Ishikawa (cell line): Measurements from ENCODE around the gene PCDHGA1.

ENCODE experiments used
- EP300 ChIP-seq: IDR thresholded peaks from 2 replicates; pipeline ENCODE4 v1.6.1; 2012; ENCODE audit warnings: borderline replicate concordance
- FOXM1 ChIP-seq: IDR thresholded peaks from 2 replicates; pipeline ENCODE4 v1.6.1; 2012; ENCODE audit warnings: low read depth, borderline replicate concordance
- RAD21 ChIP-seq: IDR thresholded peaks from 2 replicates; pipeline ENCODE4 v1.6.1; 2012; ENCODE audit warnings: low read depth
- TF ChIP-seq, protein P1 (sequence below): IDR thresholded peaks from 2 replicates; pipeline ENCODE4 v1.6.1; 2012; ENCODE audit warnings: low read depth, mild to moderate bottlenecking

DNA sequence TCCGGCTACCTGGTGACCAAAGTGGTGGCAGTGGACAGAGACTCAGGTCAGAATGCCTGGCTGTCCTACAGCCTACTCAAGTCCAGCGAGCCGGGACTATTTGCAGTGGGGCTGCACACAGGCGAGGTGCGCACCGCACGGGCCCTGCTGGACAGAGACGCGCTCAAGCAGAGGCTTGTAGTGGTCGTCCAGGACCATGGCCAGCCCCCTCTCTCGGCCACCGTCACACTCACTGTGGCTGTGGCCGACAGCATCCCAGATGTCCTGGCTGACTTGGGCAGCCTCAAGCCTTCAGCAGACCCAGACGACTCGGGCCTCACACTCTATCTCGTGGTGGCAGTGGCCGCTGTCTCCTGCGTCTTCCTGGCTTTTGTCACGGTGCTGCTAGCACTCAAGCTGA is 26.6 kb downstream of the PCDHGA1 start:
- TF ChIP-seq, protein P1, sequence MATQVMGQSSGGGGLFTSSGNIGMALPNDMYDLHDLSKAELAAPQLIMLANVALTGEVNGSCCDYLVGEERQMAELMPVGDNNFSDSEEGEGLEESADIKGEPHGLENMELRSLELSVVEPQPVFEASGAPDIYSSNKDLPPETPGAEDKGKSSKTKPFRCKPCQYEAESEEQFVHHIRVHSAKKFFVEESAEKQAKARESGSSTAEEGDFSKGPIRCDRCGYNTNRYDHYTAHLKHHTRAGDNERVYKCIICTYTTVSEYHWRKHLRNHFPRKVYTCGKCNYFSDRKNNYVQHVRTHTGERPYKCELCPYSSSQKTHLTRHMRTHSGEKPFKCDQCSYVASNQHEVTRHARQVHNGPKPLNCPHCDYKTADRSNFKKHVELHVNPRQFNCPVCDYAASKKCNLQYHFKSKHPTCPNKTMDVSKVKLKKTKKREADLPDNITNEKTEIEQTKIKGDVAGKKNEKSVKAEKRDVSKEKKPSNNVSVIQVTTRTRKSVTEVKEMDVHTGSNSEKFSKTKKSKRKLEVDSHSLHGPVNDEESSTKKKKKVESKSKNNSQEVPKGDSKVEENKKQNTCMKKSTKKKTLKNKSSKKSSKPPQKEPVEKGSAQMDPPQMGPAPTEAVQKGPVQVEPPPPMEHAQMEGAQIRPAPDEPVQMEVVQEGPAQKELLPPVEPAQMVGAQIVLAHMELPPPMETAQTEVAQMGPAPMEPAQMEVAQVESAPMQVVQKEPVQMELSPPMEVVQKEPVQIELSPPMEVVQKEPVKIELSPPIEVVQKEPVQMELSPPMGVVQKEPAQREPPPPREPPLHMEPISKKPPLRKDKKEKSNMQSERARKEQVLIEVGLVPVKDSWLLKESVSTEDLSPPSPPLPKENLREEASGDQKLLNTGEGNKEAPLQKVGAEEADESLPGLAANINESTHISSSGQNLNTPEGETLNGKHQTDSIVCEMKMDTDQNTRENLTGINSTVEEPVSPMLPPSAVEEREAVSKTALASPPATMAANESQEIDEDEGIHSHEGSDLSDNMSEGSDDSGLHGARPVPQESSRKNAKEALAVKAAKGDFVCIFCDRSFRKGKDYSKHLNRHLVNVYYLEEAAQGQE = peak; percentile 52
- TF ChIP-seq FOXM1 (no peak), EP300 (no peak), RAD21 (no peak)
